ENCODE measurements around the gene PTPRO.

PTPRO gene

GRCh38 chr12:15561396-15561795 lies 239.1 kb downstream of the PTPRO start:
- DNase-seq (ENCODE audit: low read depth): no peak

DNA sequence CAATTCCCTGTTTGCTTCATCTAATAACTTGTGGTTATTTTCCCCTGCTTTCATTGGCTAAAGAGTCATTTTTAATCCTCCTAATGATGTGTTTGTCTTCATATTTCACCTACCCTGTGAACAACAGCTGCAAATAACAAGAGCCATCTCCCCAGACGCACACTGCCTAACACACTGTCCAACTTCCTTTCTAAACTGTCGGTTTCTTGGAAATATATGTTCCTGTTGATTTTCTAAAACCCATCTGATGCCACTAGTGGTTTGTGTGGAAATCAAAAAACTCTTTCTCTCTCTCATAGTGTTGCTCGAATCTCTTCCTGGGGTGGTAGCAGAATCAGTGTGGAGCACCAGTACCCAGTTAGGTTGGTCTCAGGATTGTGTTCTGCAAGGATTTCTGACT lies 240.0 kb downstream of the PTPRO start:
- DNase-seq (ENCODE audit: low read depth): no peak

- no peak for DNase-seq (ENCODE audit: low read depth)
Measured at GRCh38 chr12:15563663-15564062, 241.4 kb downstream of the PTPRO start.

DNA sequence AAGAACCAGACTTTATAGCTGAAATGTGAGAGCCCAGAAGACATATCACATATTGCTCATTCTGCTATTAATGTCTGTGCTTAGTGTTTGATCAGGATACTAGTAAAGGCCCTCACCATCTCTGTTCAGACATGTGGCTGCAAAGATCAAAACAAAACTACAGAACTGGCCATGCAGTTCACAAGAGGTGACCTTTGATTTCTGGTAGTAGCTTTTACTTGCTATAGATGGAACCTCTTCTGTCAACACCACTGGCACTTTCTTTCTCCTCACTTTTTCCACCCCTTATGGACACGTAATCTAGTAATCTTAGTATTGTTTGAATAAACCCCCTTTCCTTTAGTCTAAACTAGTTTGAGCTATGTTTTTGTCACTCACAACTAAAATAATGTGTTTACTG lies 252.0 kb downstream of the PTPRO start:
- no peak for DNase-seq (ENCODE audit: low read depth)

- DNase-seq (ENCODE audit: low read depth): no peak
Measured at GRCh38 chr12:15575671-15576541, 253.6 kb downstream of the PTPRO start.

DNA sequence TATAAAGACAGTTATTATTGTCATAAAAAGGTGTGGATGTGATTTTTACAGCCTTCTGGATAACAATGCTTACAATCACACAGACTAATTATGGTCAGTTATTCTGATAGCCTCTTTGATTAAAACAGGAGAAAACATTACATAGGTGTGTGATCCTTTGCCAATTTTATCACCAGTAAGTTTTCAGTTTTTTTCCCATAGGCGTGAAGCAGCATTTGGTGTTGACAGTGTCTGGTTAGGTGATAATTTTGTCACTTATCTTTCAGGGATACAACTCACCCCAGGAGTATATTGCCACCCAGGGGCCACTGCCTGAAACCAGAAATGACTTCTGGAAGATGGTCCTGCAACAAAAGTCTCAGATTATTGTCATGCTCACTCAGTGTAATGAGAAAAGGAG lies 258.1 kb downstream of the PTPRO start:
- no peak for DNase-seq (ENCODE audit: low read depth)

GRCh38 chr12:15581006-15581405 lies 258.7 kb downstream of the PTPRO start:
- DNase-seq (ENCODE audit: low read depth): no peak

- DNase-seq (ENCODE audit: low read depth): no peak
Measured at GRCh38 chr12:15583804-15584203, 261.5 kb downstream of the PTPRO start.

- DNase-seq (ENCODE audit: low read depth): no peak
Measured at GRCh38 chr12:15584366-15585041, 262.2 kb downstream of the PTPRO start.

DNA sequence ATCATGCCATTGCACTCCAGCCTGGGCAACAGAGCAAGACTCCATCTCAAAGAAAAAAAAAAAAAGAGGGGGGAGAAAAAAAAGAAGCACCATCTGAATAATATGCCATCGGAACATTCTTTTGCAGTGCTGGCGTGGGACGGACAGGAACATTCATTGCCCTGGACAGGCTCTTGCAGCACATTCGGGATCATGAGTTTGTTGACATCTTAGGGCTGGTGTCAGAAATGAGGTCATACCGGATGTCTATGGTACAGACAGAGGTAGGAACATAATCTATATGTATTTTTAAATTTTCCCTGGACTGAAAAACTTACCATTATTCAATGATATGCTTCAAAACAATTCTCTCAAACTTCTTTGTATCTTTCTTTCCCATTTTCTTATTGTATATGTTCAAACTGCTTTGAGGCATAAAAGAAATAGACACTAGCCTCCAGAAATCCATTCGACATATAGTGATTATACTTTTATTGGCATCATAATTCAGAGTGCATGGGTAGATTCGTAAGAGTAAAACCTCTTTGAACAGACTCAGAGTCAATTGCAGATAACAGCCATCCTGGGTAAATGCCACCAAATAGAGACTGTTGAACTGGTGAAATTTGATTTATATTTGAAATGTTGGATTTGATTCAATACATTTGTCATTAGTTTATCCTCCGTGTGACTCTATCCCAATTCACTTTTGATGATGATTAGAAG lies 267.2 kb downstream of the PTPRO start:
- no peak for DNase-seq (ENCODE audit: low read depth)

GRCh38 chr12:15590180-15590826 lies 268.0 kb downstream of the PTPRO start:
- no peak for DNase-seq (ENCODE audit: low read depth)

DNA sequence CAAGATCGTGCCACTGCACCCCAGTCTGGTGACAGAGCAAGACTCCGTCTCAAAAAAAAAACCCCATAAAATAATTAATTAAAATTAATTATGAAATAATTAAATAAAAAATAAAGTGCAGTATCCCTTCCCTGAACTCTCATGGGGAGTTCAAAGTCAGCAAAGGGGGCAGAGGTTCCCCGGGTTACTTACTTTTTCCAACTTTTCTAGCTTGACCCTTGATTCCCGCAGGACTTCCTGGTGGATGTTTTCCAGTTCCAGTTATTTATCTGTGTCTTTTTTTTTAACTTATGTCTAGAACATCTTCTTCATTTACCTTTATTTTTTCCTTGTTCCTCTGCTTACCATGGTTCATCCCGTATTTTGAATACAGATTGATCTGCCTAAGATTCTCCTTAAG lies 269.5 kb downstream of the PTPRO start:
- DNase-seq (ENCODE audit: low read depth): no peak

GRCh38 chr12:15592934-15593333 lies 270.6 kb downstream of the PTPRO start:
- no peak for DNase-seq (ENCODE audit: low read depth)

GRCh38 chr12:15596174-15596573 lies 273.9 kb downstream of the PTPRO start:
- no peak for DNase-seq (ENCODE audit: low read depth)

- DNase-seq (ENCODE audit: low read depth): no peak
Measured at GRCh38 chr12:15597125-15597830, 275.0 kb downstream of the PTPRO start.

DNA sequence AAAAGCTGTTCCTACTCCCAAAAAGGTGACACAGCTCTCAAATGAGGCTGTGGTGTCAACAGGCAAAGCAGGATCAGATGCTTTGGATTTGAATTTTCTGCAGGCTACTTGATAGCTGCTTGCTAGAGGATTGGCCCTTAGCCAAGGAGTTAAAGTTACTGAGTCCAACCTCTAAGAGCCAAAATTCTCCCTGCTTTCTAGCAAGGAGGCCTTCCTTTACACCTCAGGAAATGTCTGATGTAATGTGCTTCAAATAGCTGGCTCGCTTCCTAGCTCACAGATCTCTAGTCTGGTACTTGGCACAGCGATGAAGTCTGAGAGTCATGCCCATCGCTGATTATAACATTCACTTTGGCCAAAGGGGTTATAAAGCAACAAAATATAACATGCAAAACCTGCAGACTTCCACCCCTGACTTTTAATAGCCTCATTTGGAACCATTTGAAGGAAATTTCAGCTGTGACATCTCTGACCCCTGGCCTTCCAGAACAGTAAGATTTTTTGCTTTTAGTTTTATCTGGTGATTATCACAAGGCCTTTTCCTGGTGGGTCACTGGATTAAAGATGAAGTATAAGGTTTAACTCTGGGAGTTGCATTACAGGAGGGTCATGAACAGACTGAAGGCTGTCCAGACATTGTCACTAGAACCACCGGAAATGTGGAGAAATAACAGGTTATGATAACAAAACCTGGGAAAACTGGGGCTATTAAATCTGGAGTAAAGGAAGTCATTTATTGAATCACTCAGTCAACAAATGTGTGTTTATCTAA lies 277.1 kb downstream of the PTPRO start:
- DNase-seq (ENCODE audit: low read depth): no peak

DNA sequence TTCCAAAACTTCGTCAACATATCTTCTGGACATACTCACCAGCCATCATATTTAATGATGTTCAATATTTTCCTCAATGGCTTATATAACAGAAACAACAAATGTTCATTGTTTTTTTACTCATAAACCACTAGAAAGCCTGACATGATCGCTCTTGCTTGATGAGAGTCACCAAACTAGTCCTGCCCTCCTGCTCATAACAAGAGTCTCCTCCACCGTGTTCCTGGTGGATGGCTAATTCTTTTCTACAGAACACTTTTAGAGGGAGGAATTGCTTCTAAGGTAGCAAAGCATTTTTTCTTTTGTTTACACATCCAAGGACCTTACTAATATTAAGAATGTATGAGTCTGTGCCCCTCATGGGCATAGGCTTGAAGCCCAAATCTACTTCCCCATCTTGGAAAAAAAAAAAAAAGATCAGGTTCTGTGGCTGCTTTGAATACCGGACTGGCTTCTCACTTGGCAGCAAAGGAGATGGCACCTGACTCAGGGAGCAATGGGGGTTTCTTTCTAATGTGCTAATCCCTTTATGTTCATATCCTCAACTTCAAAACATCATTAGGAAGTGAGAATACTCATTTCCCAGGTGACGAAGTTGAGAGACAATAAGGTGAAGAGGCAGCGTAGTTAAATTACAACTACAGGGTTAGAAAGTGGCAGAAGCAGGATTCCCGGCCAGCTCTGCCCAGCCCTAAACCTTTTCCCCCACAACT lies 278.1 kb downstream of the PTPRO start:
- no peak for DNase-seq (ENCODE audit: low read depth)

DNA sequence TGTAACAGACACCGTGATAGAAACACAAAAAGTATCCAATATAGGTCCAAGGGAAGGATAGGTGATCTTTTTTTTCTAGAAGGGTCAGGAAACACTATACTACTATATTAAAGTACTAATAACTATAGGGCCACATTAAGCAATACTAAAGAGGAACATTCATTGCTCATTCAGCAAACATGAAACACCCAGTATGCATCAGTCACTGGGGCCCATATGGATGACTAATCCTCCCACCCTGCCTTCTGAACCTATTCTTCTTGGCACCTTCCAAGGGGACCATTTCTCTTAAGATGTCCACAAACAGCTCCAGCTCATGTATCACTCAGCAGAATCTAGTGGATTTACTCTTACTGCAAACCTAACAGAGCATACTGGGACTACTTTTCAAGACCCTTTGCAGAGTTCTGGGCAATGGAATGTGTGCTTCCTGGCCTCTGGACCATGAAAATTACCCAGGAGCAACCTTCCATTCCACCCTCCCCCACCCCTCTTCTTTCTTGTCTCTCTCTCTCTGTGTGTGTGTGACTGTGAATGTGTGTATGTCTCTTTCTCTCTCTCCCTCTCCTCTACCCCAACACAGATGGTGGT lies 279.0 kb downstream of the PTPRO start:
- no peak for DNase-seq (ENCODE audit: low read depth)

- DNase-seq (ENCODE audit: low read depth): no peak
Measured at GRCh38 chr12:15602051-15602672, 279.9 kb downstream of the PTPRO start.

All from stimulated activated CD8-positive, alpha-beta memory T cell treated with anti-CD3 and anti-CD28 coated beads, Interleukin-15, amount 100 ng/mL, for 1 hour (primary cell).